ENCODE results near the gene KMT2A.
"Not testable (repeated sequence)": the region's sequence is repeated elsewhere in the genome, so short reads cannot be mapped to it uniquely, and the experiment has no call there.

KMT2A gene

GRCh38 chr11:118533769-118534729, 97.8 kb downstream of the KMT2A start:
- no peak for DNase-seq (ENCODE audit: low read depth)

GRCh38 chr11:118535261-118535660, 99.0 kb downstream of the KMT2A start:
- no peak for DNase-seq (ENCODE audit: low read depth)

- DNase-seq (ENCODE audit: low read depth), result no peak
Measured at GRCh38 chr11:118536726-118537125, 100.4 kb downstream of the KMT2A start.

- DNase-seq (ENCODE audit: low read depth), result no peak
Measured at GRCh38 chr11:118537409-118537980, 101.2 kb downstream of the KMT2A start.

GRCh38 chr11:118544010-118544646, 107.8 kb downstream of the KMT2A start:
- DNase-seq (ENCODE audit: low read depth), result no peak

- no peak for DNase-seq (ENCODE audit: low read depth)
Measured at GRCh38 chr11:118544647-118545010, 108.3 kb downstream of the KMT2A start.

- no peak for DNase-seq (ENCODE audit: low read depth)
Measured at GRCh38 chr11:118545533-118545932, 109.2 kb downstream of the KMT2A start.

- DNase-seq (ENCODE audit: low read depth), result no peak
Measured at GRCh38 chr11:118547132-118547531, 110.8 kb downstream of the KMT2A start.

GRCh38 chr11:118552341-118552740, 116.0 kb downstream of the KMT2A start:
- no peak for DNase-seq (ENCODE audit: low read depth)

GRCh38 chr11:118560806-118561205, 124.5 kb downstream of the KMT2A start:
- DNase-seq (ENCODE audit: low read depth), result no peak

- no peak for DNase-seq (ENCODE audit: low read depth)
Measured at GRCh38 chr11:118565051-118565450, 128.8 kb downstream of the KMT2A start.

GRCh38 chr11:118569670-118570069, 133.4 kb downstream of the KMT2A start:
- no peak for DNase-seq (ENCODE audit: low read depth)

- DNase-seq (ENCODE audit: low read depth), result no peak
Measured at GRCh38 chr11:118570787-118571186, 134.5 kb downstream of the KMT2A start.

GRCh38 chr11:118571701-118572060, 135.4 kb downstream of the KMT2A start:
- DNase-seq (ENCODE audit: low read depth), result not testable (repeated sequence)

GRCh38 chr11:118572061-118572980, 136.0 kb downstream of the KMT2A start, which contains the start of gene ARCN1:
Gene ARCN1 (plus strand): TSS chr11:118572409. CDS start chr11:118572548, 139 bp downstream.
- DNase-seq (ENCODE audit: low read depth), result peak; percentile 47

GRCh38 chr11:118572981-118573550, 136.8 kb downstream of the KMT2A start:
- DNase-seq (ENCODE audit: low read depth), result no peak

- no peak for DNase-seq (ENCODE audit: low read depth)
Measured at GRCh38 chr11:118574636-118575035, 138.3 kb downstream of the KMT2A start.

Measured in stimulated activated CD8-positive, alpha-beta memory T cell treated with anti-CD3 and anti-CD28 coated beads, Interleukin-7, amount 100 ng/mL, for 24 hours (primary cell).